Upper lobe of right lung (tissue), 1 donor: ENCODE measurements around the gene PAN3. TPM values are rescaled to one million over a fixed set of nuclear protein-coding genes. Genes with fewer than 3 reads are reported as not detected.

ENCODE experiments used
- ATAC-seq: fragments of 200-7000 bp; cut with Tn5 transposase; one replicate; pipeline ENCODE4 v1.9.1; 2020; ENCODE audit warnings: mild to moderate bottlenecking, moderate library complexity
- DNase-seq: peaks from one replicate; pipeline ENCODE4 v3.0.0-alpha.2; 2020
- H3K27ac ChIP-seq: fragments of 200-600 bp; one replicate; pipeline ENCODE4 v1.8.0; 2022
- H3K27me3 ChIP-seq: fragments of 200-600 bp; one replicate; pipeline ENCODE4 v1.8.0; 2022; ENCODE audit warnings: mild to moderate bottlenecking
- H3K36me3 ChIP-seq: fragments of 200-600 bp; one replicate; pipeline ENCODE4 v1.8.0; 2022
- H3K4me1 ChIP-seq: fragments of 200-600 bp; one replicate; pipeline ENCODE4 v1.8.0; 2022
- H3K4me3 ChIP-seq: fragments of 200-600 bp; one replicate; pipeline ENCODE4 v1.8.0; 2022; ENCODE audit warnings: mild to moderate bottlenecking
- H3K9me3 ChIP-seq: fragments of 200-600 bp; one replicate; pipeline ENCODE4 v1.8.0; 2022
- CTCF ChIP-seq: fragments of 200-600 bp; IDR thresholded peaks from one replicate; pipeline ENCODE4 v1.8.0; 2022; ENCODE audit warnings: antibody characterized with exemption
- intact Hi-C: fragments of 100-400 bp; cut with DNase I; formaldehyde crosslinking; loops from one replicate; pipeline ENCODE4 v1.11.0; 2022
- total RNA-seq: library from RNA; stranded (reverse); fragmentation: NEBNext Ultra II Directional; extraction: Animal tissue kit (Norgen Biotek cat#: 25700); gene quantifications from one replicate; pipeline ENCODE4 v1.2.1, GENCODE V29; 2021
- donor health status: DM: no; HTN: yes; CAD: no; lungs with severe emphysema.

PAN3 gene
- total RNA-seq, 1 donor from 2014 or later: 34.3 TPM

- Histone ChIP-seq H3K27ac (no peak overlapping the region), H3K4me1 (no peaks in the 10 kb centered on the region), H3K4me3 (no peak overlapping the region), H3K27me3 (no peaks in the 10 kb centered on the region), H3K36me3 (peaks cover 26% of the 10 kb centered on the region), H3K9me3 (no peaks in the 10 kb centered on the region)
- intact Hi-C loops: no loop called here
- no peak for ATAC-seq
- TF ChIP-seq CTCF: no peak
- DNase-seq: no peak
Observed at GRCh38 chr13:28246891-28247290, 108.5 kb downstream of the PAN3 start.

GRCh38 chr13:28248080-28248479 lies 109.7 kb downstream of the PAN3 start:
- Histone ChIP-seq H3K27ac (no peak overlapping the region), H3K36me3 (peaks cover 21% of the 10 kb centered on the region), H3K9me3 (no peaks in the 10 kb centered on the region), H3K4me1 (no peaks in the 10 kb centered on the region), H3K4me3 (no peak overlapping the region), H3K27me3 (no peaks in the 10 kb centered on the region)
- ATAC-seq (no peak), DNase-seq (no peak)
- TF ChIP-seq CTCF: no peak
- intact Hi-C loops: no loop called here

- Histone ChIP-seq H3K4me3 (no peak overlapping the region), H3K27me3 (no peaks in the 10 kb centered on the region), H3K27ac (no peak overlapping the region), H3K36me3 (peaks cover 15% of the 10 kb centered on the region), H3K4me1 (no peaks in the 10 kb centered on the region), H3K9me3 (no peaks in the 10 kb centered on the region)
- TF ChIP-seq CTCF: no peak
- no peak for ATAC-seq
- no peak for DNase-seq
- intact Hi-C loops: no loop called here
Observed at GRCh38 chr13:28250542-28250941, 112.2 kb downstream of the PAN3 start.

GRCh38 chr13:28251466-28251865 lies 113.1 kb downstream of the PAN3 start:
- DNase-seq (no peak), ATAC-seq (no peak)
- no peak for TF ChIP-seq CTCF
- intact Hi-C loops: no loop called here
- Histone ChIP-seq H3K27me3 (no peaks in the 10 kb centered on the region), H3K27ac (no peak overlapping the region), H3K4me1 (no peaks in the 10 kb centered on the region), H3K4me3 (no peak overlapping the region), H3K9me3 (no peaks in the 10 kb centered on the region), H3K36me3 (peaks cover 16% of the 10 kb centered on the region)

- TF ChIP-seq CTCF: no peak
- Histone ChIP-seq H3K36me3 (peaks cover 24% of the 10 kb centered on the region), H3K4me1 (no peaks in the 10 kb centered on the region), H3K9me3 (no peaks in the 10 kb centered on the region), H3K27ac (no peak overlapping the region), H3K4me3 (no peak overlapping the region), H3K27me3 (no peaks in the 10 kb centered on the region)
- intact Hi-C loops: no loop called here
- DNase-seq (no peak), ATAC-seq (no peak)
Observed at GRCh38 chr13:28252547-28252946, 114.2 kb downstream of the PAN3 start.

GRCh38 chr13:28257305-28257704 lies 119.0 kb downstream of the PAN3 start:
- no peak for ATAC-seq
- Histone ChIP-seq H3K9me3 (no peaks in the 10 kb centered on the region), H3K27ac (no peak overlapping the region), H3K36me3 (peaks cover 52% of the 10 kb centered on the region), H3K4me3 (no peak overlapping the region), H3K27me3 (no peaks in the 10 kb centered on the region), H3K4me1 (no peaks in the 10 kb centered on the region)
- DNase-seq: no peak
- TF ChIP-seq CTCF: no peak
- intact Hi-C loops: no loop called here
